Liver (tissue), 9 donors: ENCODE measurements around the gene IGF1R. TPM values are rescaled to one million over a fixed set of nuclear protein-coding genes. Genes with fewer than 3 reads are reported as not detected.

ENCODE experiments used
- DNase-seq: peaks from one replicate; pipeline ENCODE4 v3.0.0-alpha.2; 2017; ENCODE audit warnings: low spot score
- H3K27ac ChIP-seq, 2 donors: one replicate each; pipeline ENCODE4 v1.7.0; 2013; ENCODE audit warnings: inconsistent platforms in 2 of 2, low read length in 2 of 2, control low read depth in 1 of 2, low read depth in 1 of 2, mild to moderate bottlenecking in 1 of 2
- H3K27me3 ChIP-seq, 4 donors: one replicate each; pipeline versions ENCODE4 v1.6.1 to v1.7.0; 2013; ENCODE audit warnings: low read length in 3 of 4, inconsistent platforms in 1 of 4, mild to moderate bottlenecking in 1 of 4, moderate library complexity in 1 of 4; ENCODE audit not compliant: control insufficient read depth in 4 of 4, insufficient read depth in 4 of 4
- H3K36me3 ChIP-seq, 4 donors: one replicate each; pipeline versions ENCODE4 v1.6.1 to v1.7.0; 2013; ENCODE audit warnings: low read length in 3 of 4, mild to moderate bottlenecking in 3 of 4, low read depth in 1 of 4, moderate library complexity in 1 of 4; ENCODE audit not compliant: control insufficient read depth in 4 of 4, insufficient read depth in 3 of 4
- H3K4me1 ChIP-seq, 4 donors: one replicate each; pipeline versions ENCODE4 v1.6.1 to v1.7.0; 2013; ENCODE audit warnings: low read length in 3 of 4, mild to moderate bottlenecking in 3 of 4, moderate library complexity in 1 of 4; ENCODE audit not compliant: control insufficient read depth in 4 of 4, insufficient read depth in 4 of 4
- H3K4me3 ChIP-seq, 3 donors: one replicate each; pipeline versions ENCODE4 v1.6.1 to v1.7.0; 2013; ENCODE audit warnings: low read length in 3 of 3, control low read depth in 1 of 3, low read depth in 1 of 3, mild to moderate bottlenecking in 1 of 3
- H3K9ac ChIP-seq, 2 donors: one replicate each; pipeline ENCODE4 v1.7.0; 2013; ENCODE audit warnings: low read length in 2 of 2, mild to moderate bottlenecking in 2 of 2, moderate library complexity in 2 of 2, control low read depth in 1 of 2, low read depth in 1 of 2
- H3K9me3 ChIP-seq, 4 donors: one replicate each; pipeline versions ENCODE4 v1.6.1 to v1.7.0; 2013; ENCODE audit warnings: low read length in 3 of 4; ENCODE audit not compliant: control insufficient read depth in 4 of 4
- CTCF ChIP-seq: fragments of 150-350 bp; IDR thresholded peaks from 2 replicates; pipeline ENCODE4 v1.5.1; 2017; ENCODE audit warnings: improper control_type of control experiment, low read depth, low read length; ENCODE audit not compliant: missing input control
- EGR1 ChIP-seq, 2 donors: IDR thresholded peaks; 2 replicates each; pipeline ENCODE4 v1.6.1; 2016 to 2018; ENCODE audit warnings: antibody characterized with exemption in 2 of 2, low read depth in 2 of 2
- FOXA1 ChIP-seq: IDR thresholded peaks from 2 replicates; pipeline ENCODE4 v1.6.1; 2016; ENCODE audit warnings: antibody characterized with exemption
- FOXA2 ChIP-seq: IDR thresholded peaks from 2 replicates; pipeline ENCODE4 v1.6.1; 2016; ENCODE audit warnings: antibody characterized with exemption
- GABPA ChIP-seq, 2 donors: IDR thresholded peaks in 1 of 2; conservative IDR thresholded peaks in 1 of 2; 2 replicates each; pipeline ENCODE4 v1.6.1; 2016; ENCODE audit warnings: antibody characterized with exemption in 2 of 2, mild to moderate bottlenecking in 1 of 2, moderate library complexity in 1 of 2
- HNF4A ChIP-seq, 2 donors: conservative IDR thresholded peaks; 2 replicates each; pipeline ENCODE4 v1.6.1; 2016; ENCODE audit warnings: antibody characterized with exemption in 2 of 2, mild to moderate bottlenecking in 2 of 2
- HNF4G ChIP-seq: IDR thresholded peaks from 2 replicates; pipeline ENCODE4 v1.6.1; 2016; ENCODE audit warnings: antibody characterized with exemption
- JUND ChIP-seq, 2 donors: IDR thresholded peaks; 2 replicates each; pipeline ENCODE4 v1.6.1; 2016; ENCODE audit warnings: antibody characterized with exemption in 2 of 2
- NR2F2 ChIP-seq: IDR thresholded peaks from 2 replicates; pipeline ENCODE4 v1.6.1; 2016; ENCODE audit warnings: antibody characterized with exemption
- RAD21 ChIP-seq, 2 donors: IDR thresholded peaks; 2 replicates each; pipeline ENCODE4 v1.6.1; 2016; ENCODE audit warnings: antibody characterized with exemption in 2 of 2, mild to moderate bottlenecking in 2 of 2
- REST ChIP-seq: IDR thresholded peaks from 2 replicates; pipeline ENCODE4 v1.6.1; 2016; ENCODE audit warnings: antibody characterized with exemption, mild to moderate bottlenecking
- RXRA ChIP-seq, 2 donors: IDR thresholded peaks; 2 replicates each; pipeline ENCODE4 v1.6.1; 2017 to 2018; ENCODE audit warnings: antibody characterized with exemption in 2 of 2, mild to moderate bottlenecking in 1 of 2
- SP1 ChIP-seq: IDR thresholded peaks from 2 replicates; pipeline ENCODE4 v1.6.1; 2018; ENCODE audit warnings: antibody characterized with exemption, mild to moderate bottlenecking
- TAF1 ChIP-seq: conservative IDR thresholded peaks from 2 replicates; pipeline ENCODE4 v1.6.1; 2016; ENCODE audit warnings: antibody characterized with exemption, mild to moderate bottlenecking
- YY1 ChIP-seq: IDR thresholded peaks from 2 replicates; pipeline ENCODE4 v1.6.1; 2016; ENCODE audit warnings: antibody characterized with exemption, mild to moderate bottlenecking
- ZBTB33 ChIP-seq: IDR thresholded peaks from 2 replicates; pipeline ENCODE4 v1.6.1; 2016; ENCODE audit warnings: antibody characterized with exemption
- WGBS: extraction: QIAGEN DNeasy Blood & Tissue Kit; methylation state at CpG from one replicate; pipeline ENCODE4 v1.1.7; 2013; 5-methylcytosine and 5-hydroxymethylcytosine counted together
- polyA plus RNA-seq, 2 donors: library from polyadenylated mRNA; stranded (reverse) in 1 of 2; unstranded in 1 of 2; fragments of 200-250 nt in 1 of 2; fragments of >200 nt in 1 of 2; fragmentation: Nextera tagmentation in 1 of 2; extraction: Ambion mirVana in 1 of 2; gene quantifications; one replicate each; pipeline versions ENCODE4 v1.2.1 to v1.2.3, GENCODE V29; 2013 to 2015
- total RNA-seq, 2 donors: library from RNA; depleted of rRNA; stranded (reverse); fragments of >200 nt; gene quantifications; one replicate each; pipeline ENCODE4 v1.2.3, GENCODE V29; 2014
- TF ChIP-seq, protein P1 (sequence below): IDR thresholded peaks from 2 replicates; pipeline ENCODE4 v1.6.1; 2016; ENCODE audit warnings: antibody characterized with exemption
- TF ChIP-seq, protein P2 (sequence below): IDR thresholded peaks from 2 replicates; pipeline ENCODE4 v1.6.1; 2016; ENCODE audit warnings: antibody characterized with exemption
- donor health status: healthy.
- donor health status: healthy.
- donor health status: healthy.
- donor health status: healthy.
- donor health status: healthy.

The IGF1R gene
- total and polyA plus RNA-seq, 4 donors = 0.69 to 10.3 (median 3.2) TPM

DNA sequence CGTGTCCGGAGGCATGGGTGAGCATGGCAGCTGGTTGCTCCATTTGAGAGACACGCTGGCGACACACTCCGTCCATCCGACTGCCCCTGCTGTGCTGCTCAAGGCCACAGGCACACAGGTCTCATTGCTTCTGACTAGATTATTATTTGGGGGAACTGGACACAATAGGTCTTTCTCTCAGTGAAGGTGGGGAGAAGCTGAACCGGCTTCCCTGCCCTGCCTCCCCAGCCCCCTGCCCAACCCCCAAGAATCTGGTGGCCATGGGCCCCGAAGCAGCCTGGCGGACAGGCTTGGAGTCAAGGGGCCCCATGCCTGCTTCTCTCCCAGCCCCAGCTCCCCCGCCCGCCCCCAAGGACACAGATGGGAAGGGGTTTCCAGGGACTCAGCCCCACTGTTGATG, 309.7 kb downstream of the IGF1R start (continued):
- TF ChIP-seq, protein P1, sequence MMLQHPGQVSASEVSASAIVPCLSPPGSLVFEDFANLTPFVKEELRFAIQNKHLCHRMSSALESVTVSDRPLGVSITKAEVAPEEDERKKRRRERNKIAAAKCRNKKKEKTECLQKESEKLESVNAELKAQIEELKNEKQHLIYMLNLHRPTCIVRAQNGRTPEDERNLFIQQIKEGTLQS = no peak
- TF ChIP-seq SP1 = no peak
- no peak for TF ChIP-seq GABPA (IDR thresholded peaks at IDR 0.05 in 1 of 2, conservative IDR thresholded peaks at IDR 0.05 in 1 of 2)
- no peak for TF ChIP-seq FOXA1
- TF ChIP-seq CTCF = no peak

DNA sequence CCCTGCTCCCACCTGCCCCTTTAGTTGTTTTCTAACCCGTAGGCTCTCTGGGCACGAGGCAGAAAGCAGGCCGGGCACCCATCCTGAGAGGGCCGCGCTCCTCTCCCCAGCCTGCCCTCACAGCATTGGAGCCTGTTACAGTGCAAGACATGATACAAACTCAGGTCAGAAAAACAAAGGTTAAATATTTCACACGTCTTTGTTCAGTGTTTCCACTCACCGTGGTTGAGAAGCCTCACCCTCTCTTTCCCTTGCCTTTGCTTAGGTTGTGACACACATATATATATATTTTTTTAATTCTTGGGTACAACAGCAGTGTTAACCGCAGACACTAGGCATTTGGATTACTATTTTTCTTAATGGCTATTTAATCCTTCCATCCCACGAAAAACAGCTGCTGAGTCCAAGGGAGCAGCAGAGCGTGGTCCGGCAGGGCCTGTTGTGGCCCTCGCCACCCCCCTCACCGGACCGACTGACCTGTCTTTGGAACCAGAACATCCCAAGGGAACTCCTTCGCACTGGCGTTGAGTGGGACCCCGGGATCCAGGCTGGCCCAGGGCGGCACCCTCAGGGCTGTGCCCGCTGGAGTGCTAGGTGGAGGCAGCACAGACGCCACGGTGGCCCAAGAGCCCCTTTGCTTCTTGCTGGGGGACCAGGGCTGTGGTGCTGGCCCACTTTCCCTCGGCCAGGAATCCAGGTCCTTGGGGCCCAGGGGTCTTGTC, 310.7 kb downstream of the IGF1R start:
- H3K4me1 ChIP-seq = peaks cover 5 to 17% (median 8%) of the 10 kb centered on the region in 4 donors
- H3K9me3 ChIP-seq = peaks cover 0 to 12% (median 6%) of the 10 kb centered on the region in 4 donors
- H3K4me3 ChIP-seq = no peak overlapping the region
- H3K36me3 ChIP-seq = peaks cover 0 to 7% (median 0%) of the 10 kb centered on the region in 4 donors
- no peak overlapping the region for H3K9ac ChIP-seq
- 92% methylated on average over 22 of the region's 22 CpGs for WGBS
- no peak for DNase-seq
- TF ChIP-seq FOXA2 = no peak
- TF ChIP-seq JUND (IDR thresholded peaks at IDR 0.05) = no peak
- TF ChIP-seq HNF4A (conservative IDR thresholded peaks at IDR 0.05) = no peak
- H3K27me3 ChIP-seq = no peaks in the 10 kb centered on the region
- H3K27ac ChIP-seq = no peak overlapping the region

GRCh38 chr15:98959640-98960007, 311.3 kb downstream of the IGF1R start:
- H3K36me3 ChIP-seq = peaks cover 0 to 7% (median 0%) of the 10 kb centered on the region in 4 donors
- 91% methylated on average over 3 of the region's 3 CpGs for WGBS
- TF ChIP-seq YY1 (no peak), TAF1 (no peak), CTCF (no peak), NR2F2 (no peak), SP1 (no peak), FOXA2 (no peak), ZBTB33 (no peak), JUND (IDR thresholded peaks at IDR 0.05) (no peak), FOXA1 (no peak), RAD21 (IDR thresholded peaks at IDR 0.05) (no peak), RXRA (IDR thresholded peaks at IDR 0.05) (no peak), REST (no peak), HNF4G (no peak), EGR1 (IDR thresholded peaks at IDR 0.05; ENCODE audit: low read depth in 2 of 2) (no peak), HNF4A (conservative IDR thresholded peaks at IDR 0.05) (no peak)
- TF ChIP-seq, protein P2, sequence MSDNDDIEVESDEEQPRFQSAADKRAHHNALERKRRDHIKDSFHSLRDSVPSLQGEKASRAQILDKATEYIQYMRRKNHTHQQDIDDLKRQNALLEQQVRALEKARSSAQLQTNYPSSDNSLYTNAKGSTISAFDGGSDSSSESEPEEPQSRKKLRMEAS = no peak
- TF ChIP-seq, protein P1 = no peak

More at GRCh38 chr15:98959640-98960007, 311.3 kb downstream of the IGF1R start:
- Histone ChIP-seq H3K27ac (no peak overlapping the region), H3K4me3 (no peak overlapping the region), H3K27me3 (no peaks in the 10 kb centered on the region), H3K9ac (no peak overlapping the region), H3K4me1 (peaks cover 5 to 13% (median 8%) of the 10 kb centered on the region in 4 donors), H3K9me3 (peaks cover 0 to 12% (median 6%) of the 10 kb centered on the region in 4 donors)
- no peak for DNase-seq
